ENCODE measurements around the gene WNT1.
A peak's percentile ranks its signal among the peaks of the same experiment; 100 is the strongest.

WNT1 gene

GRCh38 chr12:48972952-48973483 lies 5.1 kb upstream of the WNT1 start:
- Histone ChIP-seq H3K9me3 (no peaks in the 10 kb centered on the region), H3K36me3 (no peaks in the 10 kb centered on the region), H3K4me3 (ENCODE audit: low read depth in 1 of 2, low read length in 1 of 2) (no peak overlapping the region), H3K27me3 (peaks cover 100% of the 10 kb centered on the region), H3K4me1 (ENCODE audit: control insufficient read depth in 1 of 2, insufficient read depth in 1 of 2, low read depth in 1 of 2, low read length in 1 of 2) (peaks cover 17 to 23% of the 10 kb centered on the region in 2 experiments), H3K27ac (no peak overlapping the region)
- TF ChIP-seq, protein P1, sequence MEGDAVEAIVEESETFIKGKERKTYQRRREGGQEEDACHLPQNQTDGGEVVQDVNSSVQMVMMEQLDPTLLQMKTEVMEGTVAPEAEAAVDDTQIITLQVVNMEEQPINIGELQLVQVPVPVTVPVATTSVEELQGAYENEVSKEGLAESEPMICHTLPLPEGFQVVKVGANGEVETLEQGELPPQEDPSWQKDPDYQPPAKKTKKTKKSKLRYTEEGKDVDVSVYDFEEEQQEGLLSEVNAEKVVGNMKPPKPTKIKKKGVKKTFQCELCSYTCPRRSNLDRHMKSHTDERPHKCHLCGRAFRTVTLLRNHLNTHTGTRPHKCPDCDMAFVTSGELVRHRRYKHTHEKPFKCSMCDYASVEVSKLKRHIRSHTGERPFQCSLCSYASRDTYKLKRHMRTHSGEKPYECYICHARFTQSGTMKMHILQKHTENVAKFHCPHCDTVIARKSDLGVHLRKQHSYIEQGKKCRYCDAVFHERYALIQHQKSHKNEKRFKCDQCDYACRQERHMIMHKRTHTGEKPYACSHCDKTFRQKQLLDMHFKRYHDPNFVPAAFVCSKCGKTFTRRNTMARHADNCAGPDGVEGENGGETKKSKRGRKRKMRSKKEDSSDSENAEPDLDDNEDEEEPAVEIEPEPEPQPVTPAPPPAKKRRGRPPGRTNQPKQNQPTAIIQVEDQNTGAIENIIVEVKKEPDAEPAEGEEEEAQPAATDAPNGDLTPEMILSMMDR (IDR thresholded peaks at IDR 0.05): no peak

DNA sequence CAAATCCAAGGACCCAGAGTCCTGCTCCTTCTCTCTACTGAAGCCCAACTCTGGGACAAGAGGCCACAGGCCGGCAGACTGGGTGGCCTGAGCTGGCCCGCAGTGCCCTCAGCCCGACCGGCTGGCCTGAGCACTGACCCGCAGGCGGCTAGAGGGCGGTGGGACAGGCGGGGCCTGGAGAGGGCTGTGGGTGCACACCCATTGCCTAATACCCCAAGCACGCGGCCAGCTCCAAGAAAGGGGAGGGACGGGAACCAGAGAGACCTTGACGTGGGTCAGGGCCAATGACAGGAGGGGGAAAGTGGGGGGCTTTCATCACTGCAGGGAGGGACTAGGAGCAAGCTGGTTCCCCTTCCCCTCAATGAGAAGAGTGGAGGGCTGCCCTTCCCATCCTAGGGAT lies 4.6 kb upstream of the WNT1 start:
- H3K27me3 ChIP-seq: peaks cover 100% of the 10 kb centered on the region
- no peaks in the 10 kb centered on the region for H3K36me3 ChIP-seq
- H3K4me1 ChIP-seq (ENCODE audit: control insufficient read depth in 1 of 2, insufficient read depth in 1 of 2, low read depth in 1 of 2, low read length in 1 of 2): peaks cover 21 to 28% of the 10 kb centered on the region in 2 experiments
- no peak overlapping the region for H3K27ac ChIP-seq
- TF ChIP-seq, protein P1 (IDR thresholded peaks at IDR 0.05): no peak
- no peaks in the 10 kb centered on the region for H3K9me3 ChIP-seq
- H3K4me3 ChIP-seq (ENCODE audit: low read depth in 1 of 2, low read length in 1 of 2): no peak overlapping the region

DNA sequence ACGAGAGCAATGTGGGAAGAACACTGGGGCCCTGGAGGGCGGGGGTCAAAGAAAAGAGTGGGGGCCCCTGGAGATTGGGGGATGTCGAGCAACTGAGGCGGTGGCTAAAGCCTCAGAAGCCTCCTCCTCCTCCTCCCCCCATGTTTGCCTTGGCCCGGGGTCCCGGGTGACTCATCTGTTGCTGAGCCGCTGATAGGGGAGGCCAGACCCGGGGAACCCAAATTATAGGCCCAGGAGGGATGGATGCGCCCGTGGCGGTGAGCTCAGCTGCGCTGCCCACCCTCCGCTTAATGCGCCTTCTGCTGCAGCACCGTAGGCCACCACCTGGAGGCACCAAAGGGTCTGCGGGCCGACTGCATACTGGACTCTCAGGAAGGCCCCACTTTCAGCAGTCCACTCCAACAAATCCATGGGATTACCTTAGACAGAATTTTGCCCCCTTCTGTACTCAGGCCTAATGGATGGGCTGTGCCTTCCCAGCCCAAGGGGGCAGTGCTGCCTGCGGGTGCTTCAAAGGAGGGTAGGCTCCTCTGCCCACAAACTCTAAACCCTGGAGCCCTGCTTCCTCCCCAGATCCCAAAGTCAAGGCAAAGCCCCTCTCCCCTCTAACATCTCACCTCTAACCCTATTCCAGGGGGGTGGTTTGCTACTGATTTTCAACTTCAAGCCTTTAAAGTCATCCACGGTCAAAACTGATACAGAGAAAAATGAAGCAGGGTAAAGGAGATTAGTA lies 4.0 kb upstream of the WNT1 start:
- H3K36me3 ChIP-seq: no peaks in the 10 kb centered on the region
- TF ChIP-seq, protein P1 (IDR thresholded peaks at IDR 0.05): peak; percentile 37
- peaks cover 100% of the 10 kb centered on the region for H3K27me3 ChIP-seq
- no peaks in the 10 kb centered on the region for H3K9me3 ChIP-seq
- no peak overlapping the region for H3K4me3 ChIP-seq (ENCODE audit: low read depth in 1 of 2, low read length in 1 of 2)
- H3K4me1 ChIP-seq (ENCODE audit: control insufficient read depth in 1 of 2, insufficient read depth in 1 of 2, low read depth in 1 of 2, low read length in 1 of 2): peaks cover 26 to 34% of the 10 kb centered on the region in 2 experiments
- H3K27ac ChIP-seq: no peak overlapping the region

GRCh38 chr12:48977290-48978281 lies 536 bp upstream of the WNT1 start:
- no peak overlapping the region for H3K27ac ChIP-seq
- peaks cover 100% of the 10 kb centered on the region for H3K27me3 ChIP-seq
- H3K36me3 ChIP-seq: no peaks in the 10 kb centered on the region
- no peaks in the 10 kb centered on the region for H3K9me3 ChIP-seq
- TF ChIP-seq, protein P1 (IDR thresholded peaks at IDR 0.05): peak; percentile 66
- peak overlapping the region in 1 of 2 experiments; percentile 35 for H3K4me3 ChIP-seq (ENCODE audit: low read depth in 1 of 2, low read length in 1 of 2)
- peaks cover 41% of the 10 kb centered on the region in 2 experiments for H3K4me1 ChIP-seq (ENCODE audit: control insufficient read depth in 1 of 2, insufficient read depth in 1 of 2, low read depth in 1 of 2, low read length in 1 of 2)

- Histone ChIP-seq H3K27me3 (peaks cover 100% of the 10 kb centered on the region), H3K4me3 (ENCODE audit: low read depth in 1 of 2, low read length in 1 of 2) (peak overlapping the region; percentile 39 to 60), H3K4me1 (ENCODE audit: control insufficient read depth in 1 of 2, insufficient read depth in 1 of 2, low read depth in 1 of 2, low read length in 1 of 2) (peaks cover 41% of the 10 kb centered on the region in 2 experiments), H3K27ac (no peak overlapping the region), H3K36me3 (no peaks in the 10 kb centered on the region), H3K9me3 (no peaks in the 10 kb centered on the region)
- TF ChIP-seq, protein P1 (IDR thresholded peaks at IDR 0.05): no peak
Observed at GRCh38 chr12:48978741-48979601, 849 bp downstream of the WNT1 start.

Data from neutrophil (primary cell).